HG02970 (cell line): ENCODE results near the gene NPAS3.

Source experiments
- ATAC-seq: cut with Tn5 transposase; IDR thresholded peaks from one replicate; pipeline ENCODE4 v1.9.1; 2021; ENCODE audit warnings: mild to moderate bottlenecking, moderate library complexity, moderate number of reproducible peaks; ENCODE audit not compliant: unreplicated experiment, low FRiP score

Gene NPAS3

DNA sequence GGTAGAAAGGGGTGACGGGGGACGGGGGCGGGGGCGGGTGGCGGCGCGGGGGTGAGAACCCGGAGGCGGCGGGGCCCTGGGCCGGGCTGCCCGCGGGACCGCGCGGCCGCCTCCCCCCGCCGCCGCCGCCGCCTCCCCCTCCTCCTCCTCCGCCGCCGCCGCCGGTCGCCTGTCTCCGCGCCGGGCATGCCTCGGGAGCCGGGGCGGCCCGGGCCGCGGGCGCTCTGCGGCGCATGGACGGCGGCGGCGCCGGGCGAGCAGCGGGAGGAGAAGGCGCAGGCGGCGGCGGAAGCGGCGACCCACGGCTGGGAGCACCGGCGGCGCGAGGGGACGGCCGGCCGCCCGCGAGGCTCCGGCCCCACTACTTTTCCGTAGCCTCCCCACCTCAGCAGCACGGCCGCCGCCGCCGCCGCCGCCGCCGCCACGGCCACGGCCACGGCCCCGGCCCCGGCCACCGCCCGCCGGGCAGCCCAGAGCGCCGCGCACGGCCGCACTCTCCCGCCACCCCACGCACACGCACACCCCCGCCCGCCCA is at the start of gene NPAS3:
Gene NPAS3 (plus strand): TSS at position 161 of the 535 bp plus-strand sequence.
- no peak for ATAC-seq

DNA sequence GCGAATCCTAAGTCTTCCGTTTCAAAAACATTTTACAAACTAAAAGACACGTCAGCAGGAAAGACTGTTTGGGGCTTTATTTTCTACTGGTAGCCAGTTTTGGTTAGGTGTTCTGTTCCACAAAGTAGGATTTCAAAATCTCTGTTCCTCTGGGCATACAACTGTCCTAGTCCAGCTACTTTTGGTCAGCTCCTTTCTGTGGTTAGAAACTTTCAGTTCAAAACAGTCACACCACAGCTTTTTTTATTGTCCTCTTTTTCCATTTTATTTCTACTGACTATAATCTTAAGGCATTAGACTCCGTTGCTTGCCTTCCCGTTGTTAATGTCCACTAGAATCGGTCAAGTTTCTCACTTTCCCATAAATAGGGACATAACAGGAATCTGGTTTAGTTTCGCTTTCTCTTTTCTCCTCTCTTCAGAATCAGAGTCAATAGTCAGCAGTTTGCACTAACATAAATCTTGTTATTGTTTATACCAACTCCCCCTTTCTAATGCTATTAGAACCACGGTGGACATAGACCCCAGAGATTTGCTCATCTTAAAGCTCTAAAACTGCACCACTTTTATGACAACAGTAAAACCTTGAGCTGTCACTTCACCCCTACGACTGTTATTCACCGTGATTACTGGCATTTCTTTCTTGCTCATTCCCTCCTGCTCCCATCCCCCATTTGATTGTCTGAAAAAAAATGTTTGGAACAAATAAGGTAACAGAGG is 41.5 kb upstream of the NPAS3 start:
- ATAC-seq = no peak

DNA sequence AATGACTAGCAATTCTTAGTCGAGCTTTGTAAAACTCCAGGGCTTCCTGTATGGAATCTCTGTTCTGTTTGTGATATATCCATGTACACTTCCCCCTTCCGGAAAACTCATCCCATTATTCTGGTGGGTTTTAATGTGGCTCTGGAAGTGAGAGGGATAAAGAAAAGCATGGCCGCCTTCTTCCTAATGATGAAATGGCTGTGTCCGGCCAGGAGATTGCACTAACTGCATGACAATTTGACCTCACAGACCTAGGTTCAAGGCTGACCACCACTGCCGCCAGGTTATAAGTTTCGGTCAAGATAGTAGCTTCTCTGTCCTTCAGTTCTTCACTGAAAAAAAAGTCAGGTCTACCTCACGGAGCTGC is 41.0 kb upstream of the NPAS3 start:
- ATAC-seq = no peak

DNA sequence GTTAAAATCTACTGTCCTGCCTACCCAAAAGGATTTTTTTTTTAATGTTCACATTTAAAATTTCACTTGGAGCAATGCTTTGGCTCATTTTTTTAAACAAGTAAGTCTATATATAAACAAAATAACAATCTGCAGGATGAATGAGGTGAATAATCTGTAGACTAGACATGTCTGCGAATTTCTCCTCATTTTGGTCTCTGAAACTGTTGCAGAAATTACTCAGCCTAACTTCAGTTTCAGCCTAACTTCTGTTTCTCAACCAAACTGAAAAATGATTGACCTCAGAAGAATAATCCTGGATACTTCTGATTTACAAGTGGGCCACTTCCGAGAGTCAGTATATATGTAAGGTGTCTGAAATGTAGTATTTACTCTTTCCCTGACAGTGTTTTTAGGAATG is 39.8 kb upstream of the NPAS3 start:
- ATAC-seq = no peak

DNA sequence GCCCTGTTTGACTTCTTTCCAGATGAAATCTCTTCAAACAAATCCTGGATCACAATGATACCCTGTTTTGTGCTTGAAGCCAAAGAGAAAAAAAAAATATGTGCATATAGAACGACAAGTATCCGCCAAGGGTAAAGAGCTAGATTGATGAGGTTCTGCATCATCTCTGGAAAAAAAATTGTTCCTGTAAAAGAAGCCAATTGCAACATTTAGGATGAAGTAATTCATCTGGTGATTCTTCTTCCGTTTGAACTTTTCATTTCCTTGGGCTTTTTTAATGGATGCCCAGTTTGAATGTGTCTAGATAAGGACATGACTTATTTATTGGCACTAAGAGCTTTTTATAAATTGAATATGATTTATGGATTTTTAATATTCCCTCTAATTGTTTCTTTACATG is 38.1 kb upstream of the NPAS3 start:
- no peak for ATAC-seq

DNA sequence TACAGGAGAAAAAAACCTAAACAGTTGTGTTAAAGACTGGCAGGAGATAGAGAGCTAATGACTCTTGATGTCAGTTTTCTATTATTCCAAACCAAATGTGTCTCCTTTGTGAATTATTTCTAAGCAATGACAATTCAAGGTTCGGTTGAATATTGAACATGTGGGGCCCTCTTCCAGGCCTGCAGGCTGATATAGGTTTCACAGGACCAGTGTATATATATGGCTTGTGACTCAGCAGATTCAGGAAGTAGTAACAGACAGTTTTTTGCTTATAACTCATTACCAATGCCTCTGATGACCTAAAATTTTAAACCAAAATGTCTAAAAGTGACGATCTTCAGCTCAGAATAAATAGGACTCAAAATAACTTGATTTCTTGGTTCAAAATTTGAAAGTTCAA is 33.7 kb upstream of the NPAS3 start:
- ATAC-seq = no peak

DNA sequence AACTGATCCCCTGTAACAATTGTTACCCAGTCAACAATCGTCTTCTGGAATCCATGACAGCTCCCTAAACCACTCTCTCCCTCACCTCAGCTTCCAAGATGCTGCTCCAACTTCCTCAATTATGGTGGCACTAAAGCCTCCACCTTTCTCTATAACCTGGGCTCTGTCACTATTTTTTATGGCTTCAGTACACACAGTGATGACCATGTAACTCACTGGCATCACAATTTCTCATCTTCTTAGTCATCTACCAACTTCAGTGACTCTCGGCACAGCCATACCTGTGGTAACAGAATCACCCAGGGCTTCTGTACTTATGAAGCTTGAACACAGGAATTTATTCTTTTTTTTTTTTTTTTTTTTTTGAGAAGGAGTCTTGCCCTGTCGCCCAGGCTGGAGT is 32.0 kb upstream of the NPAS3 start:
- ATAC-seq = no peak

DNA sequence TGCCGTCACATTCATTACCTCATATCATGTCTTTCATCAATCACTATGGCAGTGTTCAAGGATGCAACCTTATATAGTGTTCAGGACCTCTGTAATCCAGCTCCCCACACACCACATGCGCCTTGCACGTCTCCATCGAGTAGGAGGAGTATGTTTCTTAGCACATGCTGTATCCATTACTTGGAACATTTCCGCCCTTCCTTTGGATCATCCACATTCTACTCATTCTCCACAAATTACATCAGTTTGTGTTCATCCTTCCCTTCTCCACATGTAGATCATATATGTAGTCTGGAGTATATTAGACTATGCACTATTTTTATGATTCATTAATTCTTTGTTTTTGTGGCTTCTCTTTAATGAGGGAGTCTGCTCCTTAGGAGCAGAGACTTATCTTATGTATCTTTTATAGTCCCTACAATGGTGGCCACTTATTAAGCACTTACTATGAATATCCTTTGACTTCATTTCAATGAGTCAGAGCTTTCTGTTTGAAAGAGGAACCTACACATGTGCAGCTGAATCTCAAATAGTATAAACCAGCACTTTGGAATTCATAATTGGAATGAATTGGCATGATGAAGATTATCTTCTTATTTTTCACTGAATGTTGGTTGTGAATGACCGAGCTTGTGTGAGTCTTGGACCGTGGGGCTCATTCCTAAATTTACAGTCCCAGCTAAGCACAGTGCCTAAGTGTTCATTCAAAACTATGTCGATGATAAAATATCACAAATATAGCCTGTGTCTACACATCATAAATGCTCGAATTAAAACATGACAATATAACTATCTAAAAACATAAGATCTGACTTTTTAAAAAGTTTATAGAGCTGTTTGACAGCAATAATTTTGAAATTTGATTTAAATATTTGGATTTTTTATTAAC is 30.2 kb upstream of the NPAS3 start:
- ATAC-seq = no peak

DNA sequence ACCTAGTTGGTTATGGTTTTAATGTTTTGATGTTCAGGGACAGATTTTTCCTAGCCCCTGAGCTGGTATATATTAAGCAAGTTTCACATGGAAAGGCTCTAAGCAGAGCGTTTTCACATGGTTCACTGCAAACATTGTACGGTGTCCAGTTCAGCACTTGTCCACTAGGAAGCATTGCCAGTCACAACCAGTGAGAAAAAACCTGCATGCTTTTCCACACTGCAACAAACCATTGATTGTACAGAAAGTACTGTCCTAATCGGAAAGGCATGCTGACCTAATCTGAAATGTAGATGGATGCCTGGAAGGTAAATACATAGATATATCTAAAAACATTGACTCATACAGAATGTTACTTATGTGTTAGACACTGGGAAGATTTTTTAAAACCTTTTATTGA is 25.0 kb upstream of the NPAS3 start:
- ATAC-seq = no peak

DNA sequence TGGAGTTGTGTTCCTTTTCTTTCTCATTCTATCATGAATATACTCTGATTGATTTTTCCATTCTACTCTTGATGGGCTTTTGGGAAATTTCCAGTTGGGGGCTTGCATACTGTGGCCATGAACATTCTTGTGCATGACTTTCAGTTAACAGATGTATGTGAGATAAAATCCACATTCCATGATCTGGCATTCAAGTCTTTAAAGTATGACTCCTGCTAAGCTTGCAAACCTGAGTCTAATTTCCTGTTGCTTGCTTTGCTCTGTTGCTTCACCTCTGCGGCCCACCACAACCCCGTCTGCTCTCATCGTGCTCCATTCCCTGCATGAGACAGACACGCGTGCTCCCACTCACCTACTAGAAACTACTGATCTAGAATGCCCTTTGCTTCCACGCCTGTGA is 24.3 kb upstream of the NPAS3 start:
- ATAC-seq = no peak

DNA sequence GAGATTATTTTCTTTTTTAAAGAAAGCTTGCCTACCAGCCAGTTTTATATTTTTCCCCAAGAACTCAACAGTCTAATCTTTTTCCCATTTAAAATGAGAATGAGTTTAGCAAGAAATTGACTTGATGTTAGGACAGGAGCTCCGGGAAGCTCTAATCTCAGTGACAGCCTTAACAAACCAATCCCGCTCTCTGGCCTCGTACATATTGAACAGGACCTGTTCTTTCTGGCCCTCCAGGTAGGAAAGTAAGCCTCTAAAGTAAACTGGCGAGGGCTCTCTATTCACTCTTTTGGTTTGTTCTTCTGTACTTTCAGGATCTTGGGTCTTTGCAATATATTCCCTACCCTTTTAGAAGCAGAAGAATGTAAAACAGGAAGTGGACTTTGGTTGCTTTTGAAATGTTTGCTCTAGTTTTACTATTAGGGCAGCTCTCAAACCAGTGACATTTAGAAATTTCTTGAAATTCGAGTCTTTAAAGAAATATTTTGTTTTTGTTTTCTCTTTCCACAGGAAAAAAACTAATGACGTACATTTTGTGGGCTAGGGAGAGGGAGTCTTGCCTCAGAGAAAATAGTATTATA is 17.9 kb upstream of the NPAS3 start:
- no peak for ATAC-seq

DNA sequence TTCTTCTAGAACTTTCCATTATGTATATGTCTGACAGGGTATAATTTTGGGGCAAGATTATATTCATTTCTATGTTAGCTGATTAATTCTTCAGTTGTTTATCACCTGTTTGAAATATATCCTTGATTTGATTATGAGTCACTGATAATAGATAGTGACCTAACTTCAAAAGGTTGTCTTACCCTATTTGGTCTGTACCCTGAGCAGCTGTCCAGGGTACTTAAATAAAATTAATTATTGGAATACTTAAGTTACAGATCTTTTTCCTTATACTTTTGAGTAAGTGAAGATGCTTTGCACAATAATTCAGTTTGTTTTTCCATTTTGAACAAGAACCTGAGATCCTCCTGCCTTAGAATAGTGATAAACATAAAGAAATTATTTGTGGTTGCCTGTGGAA is 13.2 kb upstream of the NPAS3 start:
- ATAC-seq = no peak

DNA sequence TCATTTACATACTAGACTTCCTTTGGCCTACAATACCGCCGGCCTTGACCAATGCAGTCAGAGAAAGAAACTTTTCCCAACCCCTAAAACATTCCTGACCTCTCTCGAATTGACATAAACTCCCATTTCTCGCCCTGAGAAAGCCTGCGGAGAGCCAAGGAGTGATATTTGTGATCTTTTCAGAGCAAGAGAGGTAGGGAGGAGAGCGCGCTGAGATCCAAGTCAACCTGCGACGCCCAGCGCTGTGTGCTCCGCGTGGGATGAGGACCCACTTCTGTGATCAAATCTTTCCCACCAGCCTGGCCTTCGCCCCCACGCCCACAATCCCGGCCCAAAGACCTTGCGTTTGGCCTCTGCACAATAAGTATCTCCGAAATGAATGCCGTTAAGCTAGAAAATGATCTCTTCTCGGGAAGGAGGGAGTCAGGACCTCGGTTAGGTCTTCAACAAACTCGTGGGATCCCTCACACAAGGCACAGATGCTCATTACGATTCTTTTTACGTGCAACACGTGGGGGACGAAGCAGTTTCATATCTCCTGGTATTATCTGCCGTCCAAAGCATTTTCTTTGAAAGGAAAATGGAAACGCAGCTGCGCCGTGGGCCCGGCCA is 6.3 kb upstream of the NPAS3 start:
- no peak for ATAC-seq

DNA sequence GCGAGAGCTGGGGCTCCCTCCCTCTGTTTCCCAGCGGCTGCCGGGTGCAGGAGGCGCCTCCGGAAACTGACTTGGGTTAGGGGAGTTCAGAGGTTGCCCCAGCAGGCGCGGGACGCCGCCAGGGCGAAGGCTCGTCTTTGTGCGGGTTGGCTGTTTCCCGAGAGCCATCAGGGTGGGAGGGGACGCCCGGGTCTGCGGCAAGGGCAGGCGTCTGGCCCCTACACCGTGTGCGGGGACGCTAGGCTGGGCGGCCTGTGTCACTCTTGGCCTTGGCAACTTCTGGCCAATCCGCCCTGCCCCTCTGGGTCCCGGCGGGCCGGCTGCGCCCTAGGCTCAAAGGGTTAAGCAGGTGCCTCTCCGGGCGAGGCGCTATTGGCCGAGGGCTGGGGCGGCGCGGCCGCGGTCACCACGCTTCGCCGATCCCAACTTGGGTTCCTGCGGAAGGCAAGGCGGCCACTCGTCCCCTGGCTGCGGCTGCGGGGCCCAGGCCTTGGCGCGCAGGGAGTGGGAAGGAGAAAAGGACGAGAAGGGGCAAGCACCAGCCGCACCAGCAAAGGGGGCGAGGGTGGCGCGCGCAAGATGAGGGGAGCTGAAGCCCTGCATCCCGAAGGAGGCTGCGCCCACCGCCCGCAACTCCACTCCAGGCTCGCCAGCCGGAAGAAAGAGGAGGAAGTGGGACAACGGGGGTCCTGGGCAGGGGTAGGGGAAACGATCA is 5.6 kb upstream of the NPAS3 start:
- ATAC-seq = no peak

DNA sequence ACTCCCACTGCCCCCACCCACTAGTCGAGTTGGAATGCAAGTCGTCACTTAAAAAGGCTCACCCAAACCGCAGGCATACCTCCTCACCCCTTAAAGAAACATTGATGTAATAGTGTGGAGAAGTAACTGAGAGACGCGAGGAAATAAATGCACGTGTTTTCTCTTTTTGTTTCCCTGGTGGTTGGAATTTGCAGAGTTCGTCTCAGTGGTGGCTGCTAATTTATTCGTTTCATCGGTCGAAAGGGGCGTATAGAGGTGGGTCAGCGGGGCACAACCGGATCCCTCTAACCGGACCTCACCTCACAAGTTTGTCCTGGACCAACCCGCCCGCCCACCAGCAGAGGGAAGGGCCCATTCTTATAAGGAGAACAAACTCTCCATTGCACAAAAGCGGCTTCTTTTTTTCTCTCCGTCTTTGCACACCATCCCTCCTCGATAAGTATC is 5.0 kb upstream of the NPAS3 start:
- no peak for ATAC-seq

DNA sequence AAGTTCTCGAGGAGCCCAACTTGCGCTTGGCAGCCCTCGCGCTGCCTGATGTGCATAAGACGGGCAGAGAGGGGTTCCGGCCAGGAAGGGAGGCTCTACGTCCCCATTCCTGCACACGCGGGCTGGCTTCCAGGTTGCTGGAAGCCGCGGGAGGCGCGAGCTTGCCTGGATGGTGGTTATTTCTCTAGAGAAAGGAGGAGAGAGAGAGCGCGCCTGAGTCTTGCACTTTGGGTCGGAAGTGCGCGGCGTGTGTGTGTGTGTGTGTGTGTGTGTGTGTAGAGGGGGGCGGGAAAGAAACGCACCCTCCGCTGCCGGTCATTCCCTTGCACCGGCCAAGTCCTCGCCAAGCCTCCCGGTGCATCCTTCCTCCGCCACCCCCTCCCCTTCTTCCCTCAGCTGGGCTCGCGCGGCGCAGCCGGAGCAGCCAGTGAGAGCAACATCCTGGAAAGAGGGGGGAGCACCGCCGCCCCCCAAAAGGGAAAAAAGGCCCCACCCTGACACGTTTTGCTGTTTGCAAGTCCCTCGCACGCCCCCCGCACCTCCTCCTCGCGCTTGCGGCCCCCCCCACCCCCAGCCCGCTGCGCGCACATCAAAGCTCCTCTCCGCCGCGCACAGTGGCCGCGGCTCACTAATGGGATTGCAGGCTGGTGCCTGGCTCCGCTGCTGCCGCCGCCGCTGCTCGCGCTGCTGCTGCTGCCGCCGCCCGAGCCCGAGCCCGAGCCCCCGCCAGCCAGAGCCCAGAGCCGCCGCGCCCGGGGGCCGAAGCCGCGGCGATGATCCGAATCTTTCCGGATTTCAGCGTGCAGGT is 4.4 kb upstream of the NPAS3 start:
- ATAC-seq = no peak

DNA sequence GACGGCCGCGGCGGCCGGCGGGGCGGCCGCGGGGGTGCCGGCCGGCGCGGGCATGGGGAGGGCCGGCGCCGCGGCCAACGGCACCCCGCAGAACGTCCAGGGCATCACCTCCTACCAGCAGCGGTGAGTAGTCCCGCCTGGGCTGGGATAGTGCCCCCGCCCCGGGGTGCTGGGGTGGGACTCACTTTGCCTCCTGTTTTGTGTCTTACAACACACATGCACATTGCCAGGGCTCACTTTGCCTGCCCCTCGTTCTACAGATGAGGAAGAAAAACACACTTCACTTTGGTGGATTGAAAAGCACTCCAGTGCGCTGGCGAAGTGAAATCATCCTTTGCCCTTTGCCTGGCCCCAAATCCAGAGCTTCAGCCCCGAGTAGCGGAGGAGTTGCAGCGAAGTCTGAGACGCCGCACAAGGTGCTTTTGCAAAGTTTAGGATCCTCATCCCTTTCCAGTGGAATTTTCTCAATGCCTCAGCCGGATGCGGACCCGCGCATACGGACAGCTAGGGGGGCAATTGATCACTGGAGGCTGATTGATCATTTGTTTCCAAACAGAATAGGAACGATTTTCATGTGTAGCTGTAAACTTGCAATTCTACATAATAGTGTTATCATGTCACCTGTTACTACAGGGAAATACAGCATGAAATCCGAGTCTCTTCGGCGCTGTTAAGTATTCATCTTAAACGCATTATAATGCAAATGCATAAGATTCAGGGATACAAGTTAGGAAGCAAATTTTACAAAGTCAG is 3.6 kb upstream of the NPAS3 start:
- no peak for ATAC-seq

DNA sequence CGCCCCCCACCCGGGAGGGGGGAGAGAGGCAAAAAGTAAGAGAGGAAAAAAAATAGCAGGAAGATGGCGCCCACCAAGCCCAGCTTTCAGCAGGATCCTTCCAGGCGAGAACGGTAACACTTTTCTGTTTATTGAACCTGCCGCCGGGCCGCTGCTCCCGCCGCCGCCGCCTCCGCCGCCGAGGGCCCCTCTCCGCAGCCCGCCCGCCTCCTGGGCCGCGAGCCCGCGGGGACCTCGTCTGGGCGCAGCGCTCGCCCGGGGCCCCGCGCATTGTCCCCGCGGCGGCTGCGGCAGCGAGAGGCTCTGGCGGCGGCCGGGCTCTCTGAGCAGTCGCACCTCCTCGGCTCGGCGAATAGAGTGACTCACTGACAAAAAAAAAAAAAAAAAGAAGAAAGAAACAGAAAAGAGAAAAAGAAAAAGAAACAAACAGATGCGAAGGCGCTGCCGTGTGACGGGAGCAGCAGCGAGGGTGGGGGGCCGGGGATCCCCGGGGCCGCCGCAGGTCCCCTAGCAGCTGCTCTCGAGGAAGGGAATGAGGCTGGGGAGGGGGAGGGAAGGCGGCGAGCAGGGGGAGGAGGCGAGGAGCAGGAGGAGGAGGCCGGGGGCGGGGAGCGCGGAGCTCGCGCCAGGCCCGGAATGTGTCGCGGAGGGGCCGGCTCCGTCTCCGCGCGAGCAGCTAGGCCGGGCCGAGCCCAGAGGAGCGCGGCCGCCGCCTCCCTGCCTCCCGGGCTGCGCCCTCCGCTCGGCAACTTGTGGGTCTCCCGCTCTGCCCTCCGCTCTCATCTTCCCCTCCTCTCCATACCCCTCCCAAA is 781 bp downstream of the NPAS3 start:
- no peak for ATAC-seq
